Ishikawa (cell line): ENCODE results near the gene ELMO1.

Experiments used
- CEBPB ChIP-seq: IDR thresholded peaks from 2 replicates; pipeline ENCODE4 v1.6.1; 2012
- CREB1 ChIP-seq: IDR thresholded peaks from 2 replicates; pipeline ENCODE4 v1.6.1; 2012; ENCODE audit warnings: low read depth
- EGR1 ChIP-seq: IDR thresholded peaks from 2 replicates; pipeline ENCODE4 v1.6.1; 2012
- EP300 ChIP-seq: IDR thresholded peaks from 2 replicates; pipeline ENCODE4 v1.6.1; 2012; ENCODE audit warnings: borderline replicate concordance
- FOXM1 ChIP-seq: IDR thresholded peaks from 2 replicates; pipeline ENCODE4 v1.6.1; 2012; ENCODE audit warnings: low read depth, borderline replicate concordance
- MAX ChIP-seq: IDR thresholded peaks from 2 replicates; pipeline ENCODE4 v1.6.1; 2012
- NFIC ChIP-seq: IDR thresholded peaks from 2 replicates; pipeline ENCODE4 v1.6.1; 2012
- RAD21 ChIP-seq: IDR thresholded peaks from 2 replicates; pipeline ENCODE4 v1.6.1; 2012; ENCODE audit warnings: low read depth
- REST ChIP-seq: IDR thresholded peaks from 2 replicates; pipeline ENCODE4 v1.6.1; 2012; ENCODE audit warnings: low read depth, mild to moderate bottlenecking
- TAF1 ChIP-seq: IDR thresholded peaks from 2 replicates; pipeline ENCODE4 v1.6.1; 2012; ENCODE audit warnings: low read depth, mild to moderate bottlenecking
- TCF12 ChIP-seq: IDR thresholded peaks from 2 replicates; pipeline ENCODE4 v1.6.1; 2012; ENCODE audit warnings: low read depth
- TEAD4 ChIP-seq: IDR thresholded peaks from 2 replicates; pipeline ENCODE4 v1.6.1; 2012
- USF1 ChIP-seq: IDR thresholded peaks from 2 replicates; pipeline ENCODE4 v1.6.1; 2012
- YY1 ChIP-seq: IDR thresholded peaks from 2 replicates; pipeline ENCODE4 v1.6.1; 2012; ENCODE audit warnings: low read depth
- ZBTB7A ChIP-seq: IDR thresholded peaks from 2 replicates; pipeline ENCODE4 v1.6.1; 2012; ENCODE audit warnings: low read depth

Gene ELMO1

GRCh38 chr7:37310327-37311080 is 138.2 kb downstream of the ELMO1 start:
- TF ChIP-seq FOXM1 (no peak), REST (no peak), CEBPB (no peak), YY1 (no peak), TEAD4 (no peak), CREB1 (no peak), ZBTB7A (no peak), MAX (no peak), RAD21 (no peak), TAF1 (no peak), EP300 (no peak), EGR1 (no peak), USF1 (no peak), TCF12 (no peak), NFIC (no peak)

- TF ChIP-seq EGR1 (no peak), REST (no peak), CEBPB (no peak), RAD21 (no peak), TEAD4 (no peak), ZBTB7A (no peak), TAF1 (no peak), FOXM1 (no peak), TCF12 (no peak), CREB1 (no peak), NFIC (no peak), MAX (no peak), YY1 (no peak), EP300 (no peak), USF1 (no peak)
Observed at GRCh38 chr7:37309493-37309892, 139.2 kb downstream of the ELMO1 start.

- TF ChIP-seq FOXM1 (no peak), EP300 (no peak), USF1 (no peak), YY1 (no peak), CEBPB (no peak), TEAD4 (no peak), MAX (no peak), RAD21 (no peak), NFIC (no peak), REST (no peak), ZBTB7A (no peak), CREB1 (no peak), TAF1 (no peak), EGR1 (no peak), TCF12 (no peak)
Observed at GRCh38 chr7:37304921-37305320, 143.7 kb downstream of the ELMO1 start.
